ENCODE measurements around the gene CLDN24.

- no peak for TF ChIP-seq CTCF (IDR thresholded peaks at IDR 0.05)
- no peak for TF ChIP-seq POLR2A (IDR thresholded peaks at IDR 0.05)
- TF ChIP-seq POLR2AphosphoS5 (IDR thresholded peaks at IDR 0.05): no peak
Observed at GRCh38 chr4:183335369-183335940, 13.2 kb upstream of the CLDN24 start.
